ENCODE results near the gene SORT1. TPM values are rescaled to one million over a fixed set of nuclear protein-coding genes. Genes with fewer than 3 reads are reported as not detected.

SORT1 gene
- total RNA-seq, 1 experiment from 2014 or later, result 47.9 TPM

- WGBS (ENCODE audit: extremely low coverage, insufficient read length, low lambda C conversion rate), result no CpG with 5 or more reads among the region's 1 CpG
- no peak overlapping the region for H4K5ac ChIP-seq (ENCODE audit: insufficient read length, low read depth, low read length)
Measured at GRCh38 chr1:109433322-109433721, 35.6 kb upstream of the SORT1 start.

More at GRCh38 chr1:109433322-109433721, 35.6 kb upstream of the SORT1 start:
- Mint-ChIP-seq H3K27ac (no peak overlapping the region), H3K27me3 (ENCODE audit: low read depth) (peaks cover 6% of the 10 kb centered on the region; the same call in 1 of the 2 replicates), H3K4me1 (no peaks in the 10 kb centered on the region), H3K9me3 (peaks cover 16 to 21% of the 10 kb centered on the region in 2 experiments), H3K36me3 (ENCODE audit: insufficient read depth in 1 of 3, low read depth in 3 of 3) (peaks cover 0 to 7% (median 5%) of the 10 kb centered on the region in 3 experiments; a peak in 4 of 7 replicates), H3K4me3 (no peak overlapping the region)
- no peak overlapping the region for H3K18ac ChIP-seq (ENCODE audit: insufficient read length, low read depth, low read length)
- H3K9ac ChIP-seq (ENCODE audit: extremely low read depth, insufficient read length, low read length), result no peak overlapping the region
- no peaks in the 10 kb centered on the region for H3K9me3 ChIP-seq (ENCODE audit: control insufficient read depth, low read depth, low read length)
- H2BK15ac ChIP-seq (ENCODE audit: low read depth, low read length), result no peak overlapping the region
- H3K79me1 ChIP-seq (ENCODE audit: insufficient read depth, low read depth, low read length, poor library complexity, severe bottlenecking), result no peaks in the 10 kb centered on the region
- no peak overlapping the region for H2BK5ac ChIP-seq (ENCODE audit: insufficient read length, low read length)
- no peak for DNase-seq
- H3K4me1 ChIP-seq (ENCODE audit: insufficient read depth, low read length), result no peaks in the 10 kb centered on the region
- no peak for TF ChIP-seq CTCF (conservative IDR thresholded peaks at IDR 0.05)
- no peak overlapping the region for H2BK120ac ChIP-seq (ENCODE audit: low read depth, low read length, poor library complexity, severe bottlenecking)
- no peak overlapping the region for H4K91ac ChIP-seq (ENCODE audit: insufficient read length, low read depth, low read length)
- H2BK20ac ChIP-seq (ENCODE audit: low read depth, low read length, poor library complexity, severe bottlenecking), result no peak overlapping the region
- no peak overlapping the region for H2AFZ ChIP-seq (ENCODE audit: low read length)
- H4K8ac ChIP-seq (replicated peaks; ENCODE audit: insufficient read length, low read depth, low read length), result no peak overlapping the region
- no peaks in the 10 kb centered on the region for H4K20me1 ChIP-seq (ENCODE audit: control insufficient read depth, insufficient read depth, insufficient read length)
- no peak overlapping the region for H3T11ph ChIP-seq (ENCODE audit: low read length)
- H3K23me2 ChIP-seq (ENCODE audit: insufficient read length, low read depth, low read length, poor library complexity, severe bottlenecking), result no peaks in the 10 kb centered on the region
- H2AK5ac ChIP-seq (ENCODE audit: insufficient read length, low read length), result no peak overlapping the region
- H3K14ac ChIP-seq (ENCODE audit: insufficient read depth, low read length), result no peak overlapping the region
- no peaks in the 10 kb centered on the region for H3K79me2 ChIP-seq (ENCODE audit: insufficient read depth, low read length)
- no peaks in the 10 kb centered on the region for H3K27me3 ChIP-seq (ENCODE audit: insufficient read depth, low read length)
- no peak overlapping the region for H3K27ac ChIP-seq (ENCODE audit: insufficient read length, low read depth, low read length)
- no peak overlapping the region for H2BK12ac ChIP-seq (ENCODE audit: insufficient read length, low read depth, low read length)
- no peak overlapping the region for H3K4me2 ChIP-seq (ENCODE audit: insufficient read depth, insufficient read length, low read length)
- H3K4ac ChIP-seq (ENCODE audit: low read depth, low read length), result no peak overlapping the region
- no peak overlapping the region for H3K23ac ChIP-seq (ENCODE audit: insufficient read length, low read depth, low read length)
- no peak overlapping the region for H3K56ac ChIP-seq (ENCODE audit: insufficient read length, low read depth, low read length)
